ENCODE measurements around the gene RAD51B.
A peak's percentile ranks its signal among the peaks of the same experiment; 100 is the strongest.

Gene RAD51B

DNA sequence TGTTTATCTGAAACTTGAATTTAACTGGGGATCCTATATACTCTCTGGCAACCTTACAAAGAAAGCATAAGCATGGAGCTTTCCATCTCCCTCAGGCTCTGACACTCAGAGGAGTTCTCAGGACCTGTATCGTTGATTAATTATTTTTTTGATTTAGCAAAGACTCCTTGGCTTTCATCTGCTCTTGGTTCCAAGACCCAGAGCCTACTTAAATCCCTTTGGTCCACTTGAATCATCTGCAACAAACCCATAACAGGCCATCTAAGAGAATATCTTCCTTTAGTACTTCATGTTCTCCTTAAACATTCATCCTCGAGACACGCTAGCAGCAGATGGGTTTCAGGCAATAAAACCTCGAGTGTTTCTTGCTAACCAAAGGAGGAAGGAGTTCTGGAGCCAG lies 887.9 kb downstream of the RAD51B start:
- DNase-seq: no peak

DNA sequence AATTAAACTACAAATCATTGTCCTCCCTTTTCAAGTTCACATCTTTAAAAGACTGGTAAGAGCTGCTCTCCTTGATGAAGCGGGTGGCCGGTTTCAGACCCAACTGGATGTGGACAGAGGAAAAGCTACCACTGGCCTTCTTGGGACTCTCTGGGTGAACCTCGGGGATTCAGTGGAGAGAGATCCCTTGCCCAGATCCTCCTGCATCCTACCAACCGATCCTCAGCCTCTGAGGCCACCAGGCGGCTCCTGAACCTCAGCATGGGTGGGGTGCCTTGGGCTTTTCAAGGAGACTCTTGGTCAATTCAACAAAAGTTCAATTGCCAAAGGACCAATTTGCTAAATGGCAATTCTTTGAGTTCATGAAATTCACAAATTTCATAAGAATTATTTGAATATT lies 888.8 kb downstream of the RAD51B start:
- DNase-seq: no peak

DNA sequence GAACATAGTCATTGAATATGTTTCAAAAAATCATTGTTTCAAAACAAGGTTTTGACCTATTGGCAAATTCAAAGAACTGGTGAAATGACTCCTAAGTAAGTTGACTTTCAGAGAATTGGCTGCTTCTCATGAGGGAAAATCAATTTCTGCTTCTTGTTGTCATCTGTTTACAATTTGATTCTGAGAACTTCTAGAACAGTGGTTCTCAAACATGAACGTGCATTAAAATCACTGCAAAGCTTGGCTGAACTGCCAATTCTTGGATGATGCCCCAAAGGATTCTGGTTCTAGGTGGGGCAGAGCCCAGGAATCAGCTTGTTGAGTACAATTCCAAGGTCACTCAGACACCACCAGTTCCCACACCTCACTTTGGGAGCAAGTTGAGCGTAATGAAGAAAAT lies 889.4 kb downstream of the RAD51B start:
- no peak for DNase-seq

DNA sequence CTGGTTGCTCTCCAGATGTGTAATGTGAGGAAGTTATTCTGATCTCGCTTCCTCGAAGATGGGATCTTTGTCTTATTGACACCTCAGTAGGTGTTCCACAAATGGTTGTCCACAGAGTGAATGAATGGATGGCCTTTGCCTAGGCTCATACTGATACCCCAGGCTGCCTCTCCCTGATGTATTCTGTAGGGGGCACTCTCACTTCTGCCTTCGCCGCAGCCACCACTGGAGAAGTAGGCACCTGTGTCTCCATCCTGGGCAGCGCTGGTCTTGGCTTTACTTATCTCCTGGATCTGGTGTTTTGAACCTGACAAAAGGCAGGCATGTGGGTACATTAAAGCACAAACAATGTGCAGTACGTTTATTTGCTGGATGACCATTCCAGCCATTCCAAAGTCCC lies 891.2 kb downstream of the RAD51B start:
- DNase-seq: no peak

DNA sequence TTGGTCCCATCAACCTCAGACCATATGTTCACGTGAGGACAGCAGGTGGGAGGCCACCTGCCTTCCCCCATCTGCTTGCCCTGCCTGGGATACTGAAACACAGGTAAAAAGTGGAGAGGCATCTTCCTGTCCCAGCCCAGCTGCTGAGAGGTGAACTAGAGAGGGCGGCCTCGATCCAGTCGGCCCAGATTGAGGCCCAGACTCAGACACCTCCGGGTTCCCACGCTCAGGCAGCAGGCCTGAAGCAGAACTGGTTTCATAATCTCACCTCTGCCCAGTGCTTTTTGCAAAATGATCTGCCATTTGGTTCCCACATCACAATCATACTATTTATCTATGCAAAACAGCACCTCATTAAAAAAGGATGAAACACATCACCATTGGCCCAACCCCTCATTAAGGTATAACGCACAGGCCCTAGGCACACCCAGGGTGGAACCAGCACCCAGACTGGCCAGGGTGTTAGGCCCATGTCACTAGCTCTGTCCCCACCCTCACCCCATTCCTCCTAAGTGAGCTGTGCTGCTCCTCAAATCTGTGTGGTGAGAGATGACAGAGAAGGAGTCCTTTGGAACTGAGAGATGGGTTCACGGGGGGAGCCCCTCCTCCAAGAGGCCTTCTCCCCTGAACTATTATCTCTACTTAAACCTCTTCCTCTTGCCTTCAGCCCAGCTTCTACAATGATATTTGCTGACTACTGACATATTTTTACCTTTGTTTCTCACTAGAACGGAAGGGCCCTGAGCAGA lies 892.2 kb downstream of the RAD51B start:
- peak; percentile 15 for DNase-seq

DNA sequence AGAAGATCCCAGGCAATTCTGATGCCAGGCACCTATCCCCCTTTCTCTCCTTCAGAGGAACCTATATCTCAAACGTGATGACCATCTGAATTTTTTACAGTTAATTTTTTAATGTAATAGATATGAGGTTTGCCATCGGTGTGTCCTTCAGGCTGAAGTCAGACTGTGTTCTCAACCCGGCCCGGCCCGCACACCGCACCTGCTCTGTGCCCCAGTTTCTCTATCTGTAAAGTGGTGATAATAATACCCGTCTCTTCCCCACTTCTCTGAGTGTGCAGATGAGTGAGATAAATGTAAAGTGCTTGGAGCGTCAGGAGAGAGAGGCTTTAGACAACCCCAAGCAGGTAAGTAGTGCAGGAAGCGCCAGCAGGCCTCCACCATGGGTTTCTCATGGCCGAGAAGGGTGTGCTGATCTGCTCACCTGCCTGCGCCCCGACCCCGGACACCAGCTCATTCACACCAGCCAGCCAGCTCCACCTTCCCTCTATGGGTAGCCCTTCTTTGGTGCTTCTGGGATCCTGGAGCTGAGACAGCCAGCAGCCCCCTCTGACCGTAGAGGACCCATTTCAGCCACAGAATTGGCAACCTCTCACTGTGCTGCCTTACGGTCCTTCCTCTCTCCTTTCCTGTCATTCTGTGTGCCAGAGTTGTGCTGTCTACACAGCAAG lies 893.3 kb downstream of the RAD51B start:
- no peak for DNase-seq

DNA sequence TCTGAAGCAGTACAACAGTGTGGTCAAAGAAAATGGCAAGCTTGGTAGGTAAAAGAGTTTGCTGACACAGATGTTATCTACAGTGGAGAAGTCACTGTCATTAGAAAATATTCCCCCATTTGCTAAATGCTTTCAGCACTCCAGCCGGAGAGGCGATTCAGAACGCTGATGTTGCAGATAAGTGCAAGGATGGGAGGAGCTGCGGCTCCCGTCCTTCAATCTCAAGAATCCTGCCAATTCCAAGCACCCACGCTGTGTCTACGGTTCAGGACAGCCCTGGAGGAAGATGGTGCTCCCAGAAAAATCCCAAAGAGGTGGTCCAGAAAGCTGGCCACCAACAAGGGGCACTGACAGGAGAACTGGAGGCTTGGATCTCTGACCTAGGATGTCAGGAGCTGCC lies 894.2 kb downstream of the RAD51B start:
- no peak for DNase-seq

DNA sequence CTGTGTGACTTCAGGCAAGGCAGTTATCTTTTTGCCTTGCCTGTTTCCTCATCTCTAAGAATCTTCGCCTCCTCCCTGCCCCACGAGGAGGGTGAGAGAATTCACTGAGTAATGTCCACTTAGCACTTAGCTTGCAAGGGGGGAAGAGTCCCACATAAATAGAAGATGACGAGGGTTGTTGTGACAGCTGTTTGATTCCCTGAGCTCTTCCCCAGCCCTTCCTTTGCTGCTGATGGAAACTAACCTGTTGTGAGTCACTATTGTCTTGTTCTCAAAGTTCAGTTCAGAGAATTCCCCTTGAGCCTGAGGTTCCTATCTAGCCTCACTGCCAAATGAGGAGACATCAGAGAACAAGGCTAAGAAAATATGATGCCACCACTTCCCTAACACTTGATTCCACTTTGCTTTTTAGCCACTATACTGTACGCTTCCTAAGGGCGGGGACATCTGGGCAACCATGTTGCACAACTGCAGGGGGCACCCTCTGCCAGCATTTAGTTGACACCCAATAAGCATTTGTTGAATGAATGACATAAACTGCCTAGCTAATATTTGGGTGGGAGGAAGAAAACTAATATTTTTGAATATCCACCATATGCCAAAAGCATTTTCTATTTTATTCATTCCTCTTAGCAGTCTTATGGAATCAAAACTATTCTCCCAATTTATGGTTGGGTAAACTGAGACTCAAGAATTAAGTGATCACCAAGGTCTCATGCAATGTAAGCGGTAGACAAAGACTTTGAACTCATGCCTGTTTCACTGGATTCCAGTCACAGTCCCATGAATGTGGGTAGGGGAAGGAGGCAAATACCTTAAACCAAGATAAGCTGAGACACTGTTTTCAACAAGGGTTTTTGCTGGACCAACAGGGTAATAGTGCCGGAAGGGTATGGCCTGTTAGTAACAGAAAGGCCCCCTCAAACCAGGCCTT lies 895.7 kb downstream of the RAD51B start:
- DNase-seq: no peak

DNA sequence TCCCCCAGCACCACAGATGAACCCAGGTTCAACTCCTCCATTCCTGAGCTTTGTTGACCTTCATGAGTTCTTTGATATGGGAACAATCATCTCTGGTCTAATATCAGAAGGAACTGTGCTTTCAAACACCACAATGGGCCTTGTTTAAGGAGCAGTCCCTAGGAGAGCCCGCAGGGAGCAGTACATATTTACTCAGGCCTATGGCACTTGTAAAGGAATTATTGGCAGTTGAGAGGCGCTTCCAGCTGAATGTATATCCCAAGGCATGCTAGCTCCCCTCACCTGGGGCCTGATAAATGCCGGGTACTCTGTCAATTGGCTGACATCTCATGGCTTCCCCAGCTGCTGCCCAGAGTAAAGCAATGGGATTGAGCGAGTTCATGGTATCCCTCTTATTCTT lies 897.1 kb downstream of the RAD51B start:
- peak; percentile 22 for DNase-seq

DNA sequence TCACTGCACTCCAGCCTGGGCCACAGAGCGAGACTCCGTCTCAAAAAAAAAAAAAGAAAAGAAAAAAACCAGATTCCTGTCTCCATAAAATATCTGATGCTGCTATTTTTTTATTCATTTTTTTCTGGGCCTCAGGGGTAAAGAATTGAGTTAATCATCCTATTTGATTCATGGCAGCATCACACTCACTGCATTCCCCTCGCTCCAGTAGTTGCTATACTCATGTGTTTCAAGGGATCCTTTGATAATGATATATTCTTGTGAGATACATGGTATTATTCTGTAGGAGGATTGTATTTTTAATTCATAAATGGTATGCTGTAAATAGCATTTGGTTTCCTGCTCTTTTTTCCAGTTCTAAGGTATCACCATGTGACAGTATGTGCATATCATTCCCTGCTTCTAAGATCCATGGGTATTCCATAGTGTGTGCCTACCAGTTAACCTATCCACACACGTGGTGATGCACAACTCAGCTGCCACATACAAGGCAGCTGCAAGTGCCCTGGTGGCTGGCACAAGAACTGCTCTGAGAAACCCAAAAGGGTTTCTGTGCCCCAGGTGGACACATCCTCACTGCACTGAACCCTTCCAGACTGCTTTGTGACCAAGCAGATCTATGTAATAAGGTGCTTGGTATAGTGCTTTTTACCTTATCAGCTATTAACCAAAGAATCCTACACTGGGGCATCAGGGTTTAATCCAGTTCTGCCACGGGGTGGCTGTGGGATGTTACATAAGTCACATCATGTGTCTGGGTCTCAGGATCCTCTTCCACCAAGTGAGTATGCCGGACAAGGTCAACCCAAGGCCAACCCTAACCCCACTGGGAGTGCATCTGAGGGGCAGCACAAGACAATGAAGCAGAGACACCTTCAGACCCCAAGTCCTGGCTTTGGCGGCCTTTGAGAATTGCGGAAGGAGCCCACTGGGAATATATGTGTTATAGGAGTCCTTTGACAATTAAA lies 898.7 kb downstream of the RAD51B start:
- no peak for DNase-seq

DNA sequence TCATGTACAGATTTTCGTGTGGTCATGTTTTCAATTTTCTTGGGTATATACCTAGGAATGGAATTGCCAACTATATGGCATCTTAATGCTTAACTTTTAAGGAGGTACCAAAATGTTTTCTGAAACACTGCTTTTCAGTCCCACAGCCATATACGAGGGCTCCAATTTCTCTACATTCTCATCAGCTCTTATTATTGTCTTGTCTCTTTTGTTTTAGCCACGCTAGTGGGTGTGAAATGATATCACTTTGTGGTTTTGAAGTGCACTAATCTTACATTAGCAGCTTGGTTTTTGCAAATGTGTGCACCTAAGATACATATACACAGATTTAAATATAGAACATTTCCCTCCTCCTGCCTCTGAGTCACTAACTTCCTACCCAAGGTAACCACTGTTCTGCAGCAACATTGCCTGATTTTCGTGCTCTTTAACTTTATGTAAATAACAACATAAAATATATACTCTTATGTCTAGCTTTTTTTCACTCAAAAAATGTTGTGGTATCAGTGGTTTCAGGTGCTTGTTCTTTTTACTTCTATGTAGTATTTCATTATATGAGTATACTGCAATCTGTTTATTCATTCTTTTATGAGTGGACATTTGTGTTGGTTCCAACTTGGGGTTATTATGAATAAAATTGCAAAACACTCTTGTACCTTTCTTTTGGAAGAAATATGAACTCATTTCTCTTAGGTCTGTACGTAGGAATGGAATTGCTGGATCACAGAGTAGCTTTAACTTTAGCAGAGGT lies 900.2 kb downstream of the RAD51B start:
- no peak for DNase-seq

DNA sequence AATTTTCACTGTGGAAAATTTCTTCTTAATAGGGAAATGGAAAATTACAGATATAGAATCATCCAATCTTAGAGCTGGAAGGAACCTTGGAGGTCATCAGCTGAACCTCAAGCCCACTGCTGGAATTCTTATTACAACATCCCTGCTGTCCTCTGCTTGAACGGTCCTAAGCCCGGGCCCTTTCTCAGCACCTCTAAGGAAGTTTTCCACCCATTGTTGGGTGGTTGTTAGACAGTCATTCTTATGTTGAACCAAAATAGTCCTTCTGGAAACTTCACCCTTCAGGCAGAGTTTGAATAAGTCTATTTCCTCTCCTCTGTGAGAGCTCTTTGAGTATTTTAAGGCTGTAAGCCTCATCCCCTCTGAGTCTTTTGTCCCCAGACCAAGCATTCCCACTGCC lies 902.6 kb downstream of the RAD51B start:
- DNase-seq: no peak

DNA sequence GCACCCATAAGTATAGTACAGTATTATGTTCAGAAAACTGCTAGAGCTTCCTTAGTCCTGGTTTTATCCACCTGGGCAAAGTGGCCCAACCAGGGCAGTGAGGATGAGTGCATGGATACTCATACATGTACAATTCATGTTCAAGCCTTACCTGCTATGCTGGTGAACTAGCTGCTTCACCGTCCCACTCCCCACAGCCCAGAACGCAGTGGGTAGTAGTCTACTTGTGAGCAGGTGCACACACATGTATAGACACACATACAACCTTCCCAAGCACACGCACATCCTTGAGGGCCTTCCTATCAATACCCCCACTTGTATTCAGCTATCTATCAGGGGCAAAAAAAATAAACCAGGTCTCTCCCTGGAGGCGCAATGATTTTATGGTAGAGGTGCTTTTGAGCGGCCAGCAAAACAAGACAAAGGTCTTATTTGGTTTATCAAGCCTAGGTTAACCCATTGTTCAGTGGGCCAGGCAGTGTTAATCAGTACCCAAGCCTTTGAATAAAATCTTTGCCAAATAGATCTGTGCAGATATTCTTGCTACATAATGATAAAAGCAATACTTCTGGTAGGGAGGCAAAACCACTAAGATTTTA lies 903.5 kb downstream of the RAD51B start:
- no peak for DNase-seq

DNA sequence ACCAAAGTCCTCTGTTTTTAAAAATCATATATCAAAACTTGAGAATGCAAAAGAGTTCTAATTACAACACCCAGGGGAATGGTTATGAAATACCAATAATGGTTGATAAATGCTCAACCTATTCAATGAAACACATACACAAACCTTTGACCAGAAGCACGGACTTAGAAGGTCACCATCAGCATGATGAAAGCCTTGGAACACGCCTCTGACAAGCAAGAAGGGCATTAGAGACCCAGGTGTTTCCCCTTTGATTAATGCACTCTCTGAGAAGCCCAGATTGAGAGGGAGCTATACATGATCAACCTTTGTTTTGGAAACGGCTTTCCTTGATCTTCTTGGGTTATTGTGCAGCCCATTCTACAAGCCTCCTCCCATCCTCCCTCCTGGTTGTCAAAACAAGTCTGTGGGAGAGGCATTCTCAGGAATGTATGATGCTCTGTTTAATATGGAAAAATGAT lies 904.3 kb downstream of the RAD51B start:
- DNase-seq: no peak

DNA sequence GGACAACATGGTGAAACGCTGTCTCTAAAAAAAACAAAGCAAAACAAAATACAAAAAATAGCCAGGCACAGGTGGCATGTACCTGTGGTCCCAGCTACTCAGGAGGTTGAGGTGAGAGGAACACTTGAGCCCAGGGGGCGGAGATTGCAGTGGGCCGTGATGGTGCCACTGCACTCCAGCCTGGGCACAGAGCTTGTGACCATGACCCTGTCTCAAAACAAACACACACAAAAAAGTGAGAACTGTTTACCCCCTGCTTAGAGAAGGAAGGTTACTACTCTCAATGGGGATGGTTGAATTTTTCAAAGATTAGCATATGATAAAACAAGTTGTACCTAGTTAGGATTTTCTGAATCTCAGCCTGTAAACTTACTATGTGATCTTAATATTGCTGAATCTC lies 905.3 kb downstream of the RAD51B start:
- DNase-seq: no peak

DNA sequence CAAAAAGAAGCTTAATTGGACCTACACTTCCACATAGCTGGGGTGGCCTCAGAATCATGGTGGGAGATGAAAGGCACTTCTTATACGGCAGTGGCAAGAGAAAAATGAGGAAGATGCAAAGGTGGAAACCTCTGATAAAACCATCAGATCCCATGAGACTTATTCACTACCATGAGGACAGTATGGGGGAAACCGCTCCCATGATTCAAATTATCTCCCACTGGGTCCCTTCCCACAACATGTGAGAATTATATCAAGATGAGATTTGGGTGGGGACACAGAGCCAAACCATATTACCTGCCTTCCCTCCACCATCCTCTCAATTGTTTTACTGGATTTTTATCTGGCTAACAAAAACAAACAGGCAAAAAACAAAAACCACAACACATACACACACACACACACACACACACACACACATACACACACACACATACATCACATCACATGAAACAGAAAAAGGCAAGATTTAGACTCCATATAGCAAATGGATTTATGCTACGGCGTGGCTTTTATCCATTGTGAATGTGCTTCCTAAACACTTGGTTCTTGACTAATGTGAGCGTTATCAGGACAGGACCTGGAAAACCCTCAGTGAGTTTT lies 906.6 kb downstream of the RAD51B start:
- no peak for DNase-seq

DNA sequence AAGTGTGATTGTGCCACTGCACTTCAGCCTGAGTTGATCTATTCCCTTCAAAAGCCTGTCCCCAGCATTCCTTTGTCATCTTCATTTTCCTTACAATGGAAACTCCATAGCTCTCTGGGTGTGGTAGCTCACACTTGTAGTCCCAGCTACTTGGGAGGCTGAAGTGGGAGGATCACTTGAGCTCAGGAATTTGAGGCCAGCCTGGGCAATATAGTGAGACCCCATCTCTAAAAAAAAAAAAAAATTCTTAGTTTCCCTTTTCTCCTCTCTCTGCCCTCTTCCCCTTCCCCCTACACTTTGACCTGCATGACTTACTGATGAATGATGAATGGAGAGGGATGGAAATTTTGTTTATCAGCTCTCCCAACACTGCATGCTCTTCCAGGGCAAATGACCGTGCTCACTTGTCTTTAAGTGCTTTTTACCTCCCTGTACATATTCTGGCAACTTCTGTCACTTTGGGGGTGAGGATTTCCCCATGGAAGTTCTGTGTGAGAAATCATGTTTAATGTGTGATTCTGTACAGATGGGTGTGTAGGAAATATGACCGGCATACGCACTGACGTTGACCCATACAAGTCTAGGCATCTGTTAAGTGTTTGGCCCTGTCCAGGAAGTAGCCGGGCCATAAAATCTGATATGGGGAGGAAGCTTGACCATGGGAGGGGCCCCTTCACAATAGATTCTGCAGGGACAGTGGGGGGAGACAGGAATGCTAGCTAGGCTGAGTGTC lies 907.9 kb downstream of the RAD51B start:
- no peak for DNase-seq

DNA sequence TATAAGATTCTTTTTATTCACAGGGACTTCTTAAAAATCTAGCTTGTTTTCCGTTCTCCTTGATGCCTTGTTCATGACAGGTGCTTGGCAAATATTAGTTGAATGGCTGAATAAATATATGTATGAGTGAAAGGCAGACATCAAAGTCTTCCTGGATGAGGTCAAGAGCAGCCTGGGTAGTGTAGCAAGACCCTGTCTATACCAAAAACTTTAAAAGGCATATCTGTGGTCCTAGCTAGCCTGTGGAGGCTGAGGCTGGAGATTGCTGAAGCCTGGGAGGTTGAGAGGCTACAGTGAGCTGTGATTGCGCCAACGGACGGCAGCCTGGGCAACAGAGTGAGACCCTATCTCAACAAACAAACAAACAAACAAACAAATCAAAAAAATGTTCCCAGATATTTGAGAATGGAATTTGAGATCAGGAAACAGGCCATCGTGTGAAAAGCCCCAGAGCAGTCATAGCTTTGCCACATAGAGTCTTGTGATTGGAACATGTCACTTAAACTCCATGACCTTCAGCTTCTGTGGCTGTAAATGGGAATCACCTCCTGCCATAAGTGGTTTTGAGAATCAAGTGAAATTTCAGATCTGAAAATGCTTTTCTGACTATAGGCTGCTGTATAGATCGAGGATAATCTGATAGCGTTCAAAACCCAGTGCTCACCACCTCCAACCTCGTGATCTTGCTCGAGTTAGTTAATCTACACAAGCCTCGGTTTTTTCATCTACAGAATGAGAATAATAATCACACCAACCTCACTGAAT lies 908.9 kb downstream of the RAD51B start:
- DNase-seq: no peak

DNA sequence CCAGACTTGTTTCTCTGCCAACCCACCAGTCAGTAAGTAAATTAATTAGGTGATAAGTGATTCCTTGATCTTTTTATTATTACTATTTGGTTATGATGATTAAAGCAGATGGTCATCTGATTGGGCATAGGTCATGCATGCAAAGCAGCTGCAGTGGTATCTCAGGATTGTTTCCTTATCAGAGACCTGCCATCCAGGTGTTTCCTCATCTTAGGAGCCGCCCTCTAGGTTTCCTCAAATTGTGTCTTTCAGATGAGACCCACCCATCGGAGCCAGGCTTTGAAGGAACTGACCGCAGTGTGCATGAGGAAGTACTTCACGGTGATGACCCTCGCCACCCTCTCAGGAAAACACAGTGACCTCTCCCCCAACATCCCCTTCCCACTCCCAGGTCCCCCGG lies 910.0 kb downstream of the RAD51B start:
- no peak for DNase-seq

All from NCI-H510A (cell line).